ENCODE measurements around the gene SIRPB2.

GRCh38 chr20:1460275-1460674 is 30.9 kb downstream of the SIRPB2 start:
- TF ChIP-seq FOXM1 (IDR thresholded peaks at IDR 0.05; ENCODE audit: borderline replicate concordance) (no peak), ELF4 (IDR thresholded peaks at IDR 0.05) (no peak), ZNF384 (IDR thresholded peaks at IDR 0.05) (no peak), BHLHE40 (IDR thresholded peaks at IDR 0.05; ENCODE audit: borderline replicate concordance) (no peak), SP1 (IDR thresholded peaks at IDR 0.05) (no peak), HDGF (IDR thresholded peaks at IDR 0.05; ENCODE audit: borderline replicate concordance) (no peak), TARDBP (IDR thresholded peaks at IDR 0.05) (no peak), NFRKB (IDR thresholded peaks at IDR 0.05) (no peak), ARNT (IDR thresholded peaks at IDR 0.05) (no peak), SUZ12 (IDR thresholded peaks at IDR 0.05) (no peak), FOXK2 (IDR thresholded peaks at IDR 0.05) (no peak), LEF1 (IDR thresholded peaks at IDR 0.05; ENCODE audit: borderline replicate concordance) (no peak)
- TF ChIP-seq, protein P1, sequence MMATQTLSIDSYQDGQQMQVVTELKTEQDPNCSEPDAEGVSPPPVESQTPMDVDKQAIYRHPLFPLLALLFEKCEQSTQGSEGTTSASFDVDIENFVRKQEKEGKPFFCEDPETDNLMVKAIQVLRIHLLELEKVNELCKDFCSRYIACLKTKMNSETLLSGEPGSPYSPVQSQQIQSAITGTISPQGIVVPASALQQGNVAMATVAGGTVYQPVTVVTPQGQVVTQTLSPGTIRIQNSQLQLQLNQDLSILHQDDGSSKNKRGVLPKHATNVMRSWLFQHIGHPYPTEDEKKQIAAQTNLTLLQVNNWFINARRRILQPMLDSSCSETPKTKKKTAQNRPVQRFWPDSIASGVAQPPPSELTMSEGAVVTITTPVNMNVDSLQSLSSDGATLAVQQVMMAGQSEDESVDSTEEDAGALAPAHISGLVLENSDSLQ (IDR thresholded peaks at IDR 0.05): no peak
